ENCODE data around the gene GRB14.

- TF ChIP-seq CTCF (IDR thresholded peaks at IDR 0.05) (no peak), POLR2A (IDR thresholded peaks at IDR 0.05) (no peak)
These were observed 55.9 kb downstream of the GRB14 start for GRCh38 chr2:164565359-164565758.

Data from uterus (tissue), 2 donors.